Natural killer cell treated with Interleukin-12 subunit alpha and Interleukin-12 subunit beta and Interleukin-15 and Interleukin-18, amount 100 ng/mL, for 72 hours (primary cell): ENCODE results near the gene STH. TPM values are rescaled to one million over a fixed set of nuclear protein-coding genes. Genes with fewer than 3 reads are reported as not detected.

Source experiments
- ATAC-seq, 2 donors: fragments of 150-1000 bp; cut with Tn5 transposase in 1 of 2; sonication (Bioruptor Pico), chemical (Tn5 transposase) in 1 of 2; 2 replicates each; pipeline ENCODE4 v1.10.0; 2021
- DNase-seq: peaks from one replicate; pipeline ENCODE4 v3.0.0; 2022; ENCODE audit warnings: low spot score
- H3K27ac Mint-ChIP-seq, 2 donors: 1 replicate in 1 of 2; 2 replicates in 1 of 2; pipeline ENCODE4 v1.8.0; 2022; ENCODE audit warnings: mixed read lengths in 2 of 2, mild to moderate bottlenecking in 1 of 2, moderate library complexity in 1 of 2
- H3K27me3 Mint-ChIP-seq, 2 donors: 1 replicate in 1 of 2; 2 replicates in 1 of 2; pipeline ENCODE4 v1.8.0; 2022; ENCODE audit warnings: mixed read lengths in 2 of 2
- H3K36me3 Mint-ChIP-seq: one replicate; pipeline ENCODE4 v1.8.0; 2022; ENCODE audit warnings: mixed read lengths
- H3K4me1 Mint-ChIP-seq, 2 donors: 1 replicate in 1 of 2; 2 replicates in 1 of 2; pipeline ENCODE4 v1.8.0; 2022; ENCODE audit warnings: low read depth in 2 of 2, mixed read lengths in 2 of 2, mild to moderate bottlenecking in 1 of 2
- H3K4me3 Mint-ChIP-seq: one replicate; pipeline ENCODE4 v1.8.0; 2022; ENCODE audit warnings: mixed read lengths
- H3K9me3 Mint-ChIP-seq: 2 replicates; pipeline ENCODE4 v1.8.0; 2022; ENCODE audit warnings: mixed read lengths
- total RNA-seq, 2 donors: library from RNA; stranded (reverse); gene quantifications; one replicate each; pipeline ENCODE4 v1.2.3, GENCODE V29; 2022

STH gene
- total RNA-seq, 2 donors from 2014 or later, result not detected

DNA sequence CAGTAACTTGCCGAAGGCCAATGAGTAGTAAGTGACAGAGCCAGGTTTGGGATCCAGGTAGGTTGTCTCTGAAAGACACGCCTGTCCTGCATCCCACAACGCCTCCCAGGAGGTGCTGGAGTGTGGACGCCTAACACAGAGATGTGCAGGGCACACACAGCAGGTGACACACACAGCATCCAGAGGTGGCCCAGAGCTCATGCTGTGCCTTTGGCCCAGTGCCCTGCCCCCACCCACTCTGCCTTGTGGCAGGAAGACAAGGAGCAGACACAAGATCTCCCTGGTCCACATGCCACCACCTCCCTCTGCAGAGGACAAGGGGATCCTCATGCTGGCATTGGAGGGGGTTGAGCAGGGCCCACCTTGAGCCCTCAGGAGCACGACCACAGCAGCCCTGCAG lies 14.7 kb upstream of the STH start:
- DNase-seq (no peak), ATAC-seq (no peak)
- Mint-ChIP-seq H3K27me3 (peaks cover 0 to 3% of the 10 kb centered on the region in 2 donors), H3K9me3 (no peaks in the 10 kb centered on the region), H3K27ac (no peak overlapping the region), H3K4me3 (no peak overlapping the region), H3K36me3 (no peaks in the 10 kb centered on the region), H3K4me1 (no peaks in the 10 kb centered on the region)

DNA sequence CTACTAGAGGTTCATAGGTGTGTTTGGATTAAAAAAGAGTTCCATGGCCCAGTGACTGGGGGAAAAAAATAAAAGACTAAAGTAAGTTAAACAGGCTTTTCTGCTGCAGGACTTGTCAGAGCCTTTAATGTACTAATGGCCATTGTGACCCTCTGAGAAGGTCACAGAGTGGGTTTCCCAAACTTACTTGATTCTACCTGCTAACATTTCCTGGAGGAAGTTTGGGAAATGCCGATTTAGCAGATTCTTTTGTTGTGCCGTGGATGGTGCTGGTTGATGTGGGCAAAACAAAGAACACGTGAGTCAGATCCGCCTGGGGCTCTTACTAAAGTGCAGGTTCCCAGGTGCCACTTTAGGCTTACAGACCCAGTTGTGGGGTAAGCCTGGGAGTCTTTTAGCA lies 13.6 kb upstream of the STH start:
- no peaks in the 10 kb centered on the region for H3K36me3 Mint-ChIP-seq
- ATAC-seq (no peak), DNase-seq (no peak)
- H3K27ac Mint-ChIP-seq, result no peak overlapping the region
- no peak overlapping the region for H3K4me3 Mint-ChIP-seq
- H3K4me1 Mint-ChIP-seq, result no peaks in the 10 kb centered on the region
- no peaks in the 10 kb centered on the region for H3K9me3 Mint-ChIP-seq
- H3K27me3 Mint-ChIP-seq, result peaks cover 0 to 3% of the 10 kb centered on the region in 2 donors

DNA sequence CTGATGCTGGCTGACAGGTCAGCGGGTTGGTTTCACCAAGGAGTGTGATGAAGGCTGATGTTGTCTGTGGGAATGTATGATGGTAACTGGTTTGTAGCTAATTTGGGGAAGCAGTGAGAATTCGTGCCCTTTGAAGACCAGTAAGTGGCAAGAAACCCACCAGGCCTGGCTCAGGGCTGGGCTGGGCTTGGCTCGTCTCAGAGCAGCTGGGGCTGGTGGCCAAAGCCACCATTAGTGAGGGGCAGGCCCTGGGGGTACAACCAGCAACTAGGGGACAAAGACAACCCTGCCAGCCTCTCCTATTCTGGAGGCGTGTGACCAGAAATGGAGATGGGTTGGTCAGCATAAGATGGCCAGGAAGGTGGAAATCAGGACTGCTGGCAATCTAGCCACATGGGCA lies 13.0 kb upstream of the STH start:
- DNase-seq, result no peak
- Mint-ChIP-seq H3K4me3 (no peak overlapping the region), H3K9me3 (no peaks in the 10 kb centered on the region), H3K36me3 (no peaks in the 10 kb centered on the region), H3K27ac (no peak overlapping the region), H3K27me3 (peaks cover 0 to 3% of the 10 kb centered on the region in 2 donors), H3K4me1 (no peaks in the 10 kb centered on the region)
- no peak for ATAC-seq

DNA sequence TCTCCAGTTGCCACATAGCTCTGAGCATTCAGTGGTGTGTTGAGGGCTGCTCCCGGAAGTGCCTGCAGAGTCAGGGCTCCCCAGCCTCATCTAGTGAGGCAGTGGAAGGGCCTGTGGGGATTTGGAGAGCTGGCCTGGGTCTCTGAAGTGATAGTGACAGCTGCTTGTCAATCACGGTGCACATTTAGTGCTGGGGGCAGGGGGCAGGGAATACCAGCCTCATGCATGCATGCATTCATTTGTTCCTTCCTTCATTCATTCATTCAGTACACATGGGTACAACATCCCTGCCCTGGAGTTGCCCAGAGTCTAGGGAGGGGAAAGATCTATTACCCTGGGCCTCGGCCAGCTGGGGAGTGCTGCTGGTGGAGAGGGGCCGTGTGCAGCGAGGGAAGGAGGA lies 11.3 kb upstream of the STH start:
- Mint-ChIP-seq H3K27me3 (peaks cover 0 to 3% of the 10 kb centered on the region in 2 donors), H3K36me3 (no peaks in the 10 kb centered on the region), H3K27ac (no peak overlapping the region), H3K4me1 (no peaks in the 10 kb centered on the region), H3K4me3 (no peak overlapping the region), H3K9me3 (no peaks in the 10 kb centered on the region)
- no peak for DNase-seq
- no peak for ATAC-seq

DNA sequence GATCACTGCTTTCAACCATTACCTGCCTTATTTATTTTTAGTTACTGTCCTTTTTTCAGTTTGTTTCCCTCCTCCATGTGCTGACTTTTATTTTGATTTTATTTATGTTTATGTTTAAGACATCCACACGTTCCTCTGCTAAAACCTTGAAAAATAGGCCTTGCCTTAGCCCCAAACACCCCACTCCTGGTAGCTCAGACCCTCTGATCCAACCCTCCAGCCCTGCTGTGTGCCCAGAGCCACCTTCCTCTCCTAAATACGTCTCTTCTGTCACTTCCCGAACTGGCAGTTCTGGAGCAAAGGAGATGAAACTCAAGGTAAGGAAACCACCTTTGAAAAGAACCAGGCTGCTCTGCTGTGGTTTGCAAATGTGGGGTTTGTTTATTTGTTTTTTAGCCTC lies 9.3 kb upstream of the STH start:
- peaks cover 0 to 3% of the 10 kb centered on the region in 2 donors for H3K27me3 Mint-ChIP-seq

DNA sequence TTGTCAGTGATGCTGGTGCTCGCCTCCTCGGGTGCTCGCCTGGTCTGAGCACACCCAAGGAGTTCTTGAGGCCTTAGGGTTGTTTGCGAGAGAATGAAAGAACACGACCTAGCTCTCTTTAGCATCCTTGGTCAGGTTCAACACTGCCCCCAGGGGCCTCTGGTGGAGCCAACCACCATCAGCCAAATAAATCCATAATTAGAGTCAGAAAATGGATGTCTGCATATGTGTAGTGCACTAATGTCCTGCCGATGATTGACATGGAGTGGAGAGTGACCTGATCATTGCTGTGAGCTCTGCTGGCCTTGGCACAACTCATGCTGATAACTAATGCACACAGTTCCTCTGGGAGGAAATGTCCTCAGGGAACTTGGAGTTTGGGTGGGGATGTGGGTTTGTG lies 8.2 kb upstream of the STH start:
- Mint-ChIP-seq H3K27ac (no peak overlapping the region), H3K27me3 (peaks cover 0 to under 1% of the 10 kb centered on the region in 2 donors), H3K36me3 (no peaks in the 10 kb centered on the region), H3K9me3 (no peaks in the 10 kb centered on the region), H3K4me1 (no peaks in the 10 kb centered on the region), H3K4me3 (no peak overlapping the region)
- DNase-seq, result no peak
- no peak for ATAC-seq

More for the DNA sequence above, 9.3 kb upstream of the STH start:
- Mint-ChIP-seq H3K4me3 (no peak overlapping the region), H3K27ac (no peak overlapping the region), H3K9me3 (no peaks in the 10 kb centered on the region), H3K4me1 (no peaks in the 10 kb centered on the region), H3K36me3 (no peaks in the 10 kb centered on the region)
- no peak for DNase-seq
- no peak for ATAC-seq

DNA sequence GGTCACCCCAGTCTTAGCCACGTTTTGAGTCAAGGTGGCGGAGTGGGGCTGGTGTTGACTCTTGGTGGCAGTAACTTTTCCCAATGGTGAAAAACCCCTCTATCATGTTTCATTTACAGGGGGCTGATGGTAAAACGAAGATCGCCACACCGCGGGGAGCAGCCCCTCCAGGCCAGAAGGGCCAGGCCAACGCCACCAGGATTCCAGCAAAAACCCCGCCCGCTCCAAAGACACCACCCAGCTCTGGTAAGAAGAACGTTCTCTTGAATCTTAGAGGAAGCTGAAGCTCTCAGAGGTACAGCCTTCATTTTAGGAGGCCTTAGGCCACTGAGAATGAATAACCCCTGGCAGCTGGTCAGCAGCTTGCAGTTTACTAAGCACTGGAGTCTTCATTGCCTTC lies 7.7 kb upstream of the STH start:
- no peak for DNase-seq

DNA sequence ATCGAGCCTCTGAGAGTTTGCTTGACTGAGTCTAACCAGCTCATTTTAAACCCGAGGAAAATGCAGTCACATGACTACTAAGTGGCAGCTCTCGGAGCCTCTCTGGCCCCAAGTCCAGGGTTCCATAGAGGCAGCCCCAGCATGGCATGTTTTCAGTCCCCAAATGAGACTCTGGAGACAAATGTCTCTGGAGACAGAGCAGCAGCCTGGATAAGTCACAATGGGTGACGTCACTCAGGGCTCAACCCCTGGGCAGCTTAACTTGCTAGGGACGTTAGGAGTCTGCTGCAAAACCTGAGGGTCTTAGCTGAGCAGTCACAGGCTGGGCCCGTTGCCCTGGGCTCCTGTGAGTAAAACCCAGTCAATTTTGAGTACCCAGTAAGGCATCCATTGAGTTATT lies 6.9 kb upstream of the STH start:
- Mint-ChIP-seq H3K27ac (no peak overlapping the region), H3K4me1 (no peaks in the 10 kb centered on the region), H3K4me3 (no peak overlapping the region), H3K9me3 (no peaks in the 10 kb centered on the region), H3K36me3 (no peaks in the 10 kb centered on the region), H3K27me3 (no peaks in the 10 kb centered on the region)
- ATAC-seq (no peak), DNase-seq (no peak)

More for the DNA sequence above, 7.7 kb upstream of the STH start:
- Mint-ChIP-seq H3K27me3 (no peaks in the 10 kb centered on the region), H3K9me3 (no peaks in the 10 kb centered on the region), H3K36me3 (no peaks in the 10 kb centered on the region), H3K4me3 (no peak overlapping the region), H3K4me1 (no peaks in the 10 kb centered on the region), H3K27ac (no peak overlapping the region)
- no peak for ATAC-seq

DNA sequence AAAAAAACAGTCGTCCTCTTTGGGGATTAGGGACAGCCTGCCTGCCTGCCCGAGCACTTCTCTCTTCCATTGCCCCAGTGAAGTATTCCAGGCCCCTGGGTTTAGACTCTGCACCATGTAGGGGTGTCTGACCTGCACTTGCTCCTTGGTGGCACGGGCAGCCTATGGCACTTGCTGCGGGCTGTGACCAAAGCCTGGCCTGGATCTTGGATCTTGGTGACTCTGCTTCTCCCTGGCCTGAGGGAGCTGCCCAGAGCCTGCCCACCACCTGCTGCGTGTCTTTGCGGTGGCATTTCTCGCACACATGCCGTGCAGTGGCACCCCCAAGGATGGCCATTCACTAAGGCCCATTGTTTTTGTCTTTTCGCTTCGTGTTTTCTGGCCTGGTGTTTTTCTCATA lies 6.1 kb upstream of the STH start:
- H3K27me3 Mint-ChIP-seq, result no peaks in the 10 kb centered on the region

DNA sequence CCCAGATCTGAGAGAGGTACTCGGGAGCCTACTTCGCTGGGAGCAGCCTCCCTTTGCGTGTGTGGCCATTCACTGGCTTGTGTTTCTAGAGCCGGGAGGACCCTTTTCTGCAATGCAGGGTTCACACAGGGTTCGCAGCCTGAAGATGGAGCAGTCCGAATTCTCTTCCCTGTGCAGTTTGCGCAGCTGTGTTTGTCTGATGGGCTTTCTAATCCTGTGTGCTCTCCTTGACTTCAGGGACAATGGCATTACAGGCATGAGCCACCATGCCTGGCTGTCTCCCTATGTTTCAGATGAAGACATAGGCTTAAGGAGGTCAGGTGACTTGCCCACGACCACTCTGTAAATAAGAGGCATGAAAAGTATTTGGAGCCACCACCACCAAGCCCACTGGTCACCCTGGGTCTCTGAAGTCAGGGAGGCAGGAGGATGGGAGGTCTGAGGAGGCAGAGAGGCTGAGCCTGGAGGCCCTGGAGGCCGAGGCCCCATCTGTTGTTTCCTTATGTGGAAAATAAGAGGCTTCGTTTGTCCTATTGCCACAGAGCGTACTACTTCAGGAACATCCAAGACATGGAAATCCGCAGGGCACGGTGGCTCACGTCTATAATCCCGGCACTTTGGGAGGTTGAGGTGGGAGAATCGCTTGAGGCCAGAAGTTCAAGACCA lies 5.0 kb upstream of the STH start:
- DNase-seq (no peak), ATAC-seq (no peak)
- H3K27me3 Mint-ChIP-seq, result no peaks in the 10 kb centered on the region
- no peaks in the 10 kb centered on the region for H3K4me1 Mint-ChIP-seq
- no peak overlapping the region for H3K27ac Mint-ChIP-seq
- no peaks in the 10 kb centered on the region for H3K36me3 Mint-ChIP-seq
- H3K9me3 Mint-ChIP-seq, result no peaks in the 10 kb centered on the region
- H3K4me3 Mint-ChIP-seq, result no peak overlapping the region

More for the DNA sequence above, 6.1 kb upstream of the STH start:
- Mint-ChIP-seq H3K27ac (no peak overlapping the region), H3K4me3 (no peak overlapping the region), H3K36me3 (no peaks in the 10 kb centered on the region), H3K4me1 (no peaks in the 10 kb centered on the region), H3K9me3 (no peaks in the 10 kb centered on the region)
- ATAC-seq (no peak), DNase-seq (no peak)

DNA sequence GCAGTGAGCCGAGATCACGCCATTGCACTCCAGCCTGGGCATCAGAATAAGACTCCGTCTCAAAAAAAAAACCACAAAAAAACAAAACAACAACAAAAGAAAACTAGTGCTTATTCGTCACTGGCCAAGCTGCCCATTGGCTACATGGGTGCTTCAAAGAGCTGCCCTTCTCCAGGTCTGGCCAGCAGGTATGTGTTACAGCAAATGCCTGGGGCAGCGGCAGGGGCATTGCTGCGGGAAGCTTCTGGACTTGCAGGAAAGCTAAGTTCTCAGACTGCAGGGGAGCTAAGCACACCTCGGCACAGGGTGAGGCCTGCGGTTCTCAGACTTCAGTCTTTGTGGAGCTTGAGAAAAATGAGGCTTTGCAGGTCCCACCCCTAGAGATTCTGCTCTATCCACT lies 4.1 kb upstream of the STH start:
- Mint-ChIP-seq H3K4me3 (no peak overlapping the region), H3K9me3 (no peaks in the 10 kb centered on the region), H3K27ac (no peak overlapping the region), H3K36me3 (no peaks in the 10 kb centered on the region), H3K27me3 (no peaks in the 10 kb centered on the region), H3K4me1 (no peaks in the 10 kb centered on the region)
- DNase-seq (no peak), ATAC-seq (no peak)

DNA sequence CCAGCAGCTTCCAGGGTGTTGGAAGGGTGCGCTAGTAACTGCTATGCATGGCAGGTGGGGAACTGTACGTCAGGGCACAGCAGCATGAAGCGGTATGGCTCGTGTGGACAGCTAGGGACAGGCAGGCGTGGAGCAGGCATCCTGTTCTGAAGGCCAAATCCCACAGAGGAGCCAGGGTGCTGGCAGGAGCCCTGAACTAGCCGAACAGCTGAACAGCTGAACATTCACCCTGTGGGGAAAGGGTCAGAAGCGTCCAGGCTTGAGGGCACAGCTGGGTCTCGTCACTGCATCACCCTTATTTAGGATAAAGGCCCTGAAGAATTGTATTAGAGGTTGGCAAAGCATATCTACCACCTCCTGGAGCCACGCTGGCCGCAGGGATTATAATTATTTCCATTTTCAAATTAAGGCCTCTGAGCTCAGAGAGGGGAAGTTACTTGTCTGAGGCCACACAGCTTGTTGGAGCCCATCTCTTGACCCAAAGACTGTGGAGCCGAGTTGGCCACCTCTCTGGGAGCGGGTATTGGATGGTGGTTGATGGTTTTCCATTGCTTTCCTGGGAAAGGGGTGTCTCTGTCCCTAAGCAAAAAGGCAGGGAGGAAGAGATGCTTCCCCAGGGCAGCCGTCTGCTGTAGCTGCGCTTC lies 3.3 kb upstream of the STH start:
- Mint-ChIP-seq H3K4me1 (no peaks in the 10 kb centered on the region), H3K9me3 (no peaks in the 10 kb centered on the region), H3K4me3 (no peak overlapping the region), H3K27me3 (no peaks in the 10 kb centered on the region), H3K27ac (no peak overlapping the region), H3K36me3 (no peaks in the 10 kb centered on the region)
- ATAC-seq (no peak), DNase-seq (no peak)

DNA sequence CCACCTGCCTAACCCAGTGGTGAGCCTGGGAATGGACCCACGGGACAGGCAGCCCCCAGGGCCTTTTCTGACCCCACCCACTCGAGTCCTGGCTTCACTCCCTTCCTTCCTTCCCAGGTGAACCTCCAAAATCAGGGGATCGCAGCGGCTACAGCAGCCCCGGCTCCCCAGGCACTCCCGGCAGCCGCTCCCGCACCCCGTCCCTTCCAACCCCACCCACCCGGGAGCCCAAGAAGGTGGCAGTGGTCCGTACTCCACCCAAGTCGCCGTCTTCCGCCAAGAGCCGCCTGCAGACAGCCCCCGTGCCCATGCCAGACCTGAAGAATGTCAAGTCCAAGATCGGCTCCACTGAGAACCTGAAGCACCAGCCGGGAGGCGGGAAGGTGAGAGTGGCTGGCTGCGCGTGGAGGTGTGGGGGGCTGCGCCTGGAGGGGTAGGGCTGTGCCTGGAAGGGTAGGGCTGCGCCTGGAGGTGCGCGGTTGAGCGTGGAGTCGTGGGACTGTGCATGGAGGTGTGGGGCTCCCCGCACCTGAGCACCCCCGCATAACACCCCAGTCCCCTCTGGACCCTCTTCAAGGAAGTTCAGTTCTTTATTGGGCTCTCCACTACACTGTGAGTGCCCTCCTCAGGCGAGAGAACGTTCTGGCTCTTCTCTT lies 2.6 kb upstream of the STH start:
- Mint-ChIP-seq H3K36me3 (no peaks in the 10 kb centered on the region), H3K9me3 (no peaks in the 10 kb centered on the region), H3K4me1 (no peaks in the 10 kb centered on the region), H3K4me3 (no peak overlapping the region), H3K27me3 (no peaks in the 10 kb centered on the region), H3K27ac (no peak overlapping the region)
- peak in 1 of 2 donors; percentile 38 for ATAC-seq
- DNase-seq, result no peak

DNA sequence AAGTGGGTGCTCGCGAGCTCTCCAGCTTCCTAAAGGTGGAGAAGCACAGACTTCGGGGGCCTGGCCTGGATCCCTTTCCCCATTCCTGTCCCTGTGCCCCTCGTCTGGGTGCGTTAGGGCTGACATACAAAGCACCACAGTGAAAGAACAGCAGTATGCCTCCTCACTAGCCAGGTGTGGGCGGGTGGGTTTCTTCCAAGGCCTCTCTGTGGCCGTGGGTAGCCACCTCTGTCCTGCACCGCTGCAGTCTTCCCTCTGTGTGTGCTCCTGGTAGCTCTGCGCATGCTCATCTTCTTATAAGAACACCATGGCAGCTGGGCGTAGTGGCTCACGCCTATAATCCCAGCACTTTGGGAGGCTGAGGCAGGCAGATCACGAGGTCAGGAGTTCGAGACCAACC lies 1.9 kb upstream of the STH start:
- no peak for DNase-seq
- Mint-ChIP-seq H3K4me1 (peaks cover 0 to 4% of the 10 kb centered on the region in 2 donors), H3K27me3 (no peaks in the 10 kb centered on the region), H3K9me3 (no peaks in the 10 kb centered on the region), H3K4me3 (no peak overlapping the region), H3K36me3 (no peaks in the 10 kb centered on the region), H3K27ac (no peak overlapping the region)
- ATAC-seq, result no peak
